ENCODE results near the gene DTNA.
A peak's percentile ranks its signal among the peaks of the same experiment; 100 is the strongest.

The DTNA gene

DNA sequence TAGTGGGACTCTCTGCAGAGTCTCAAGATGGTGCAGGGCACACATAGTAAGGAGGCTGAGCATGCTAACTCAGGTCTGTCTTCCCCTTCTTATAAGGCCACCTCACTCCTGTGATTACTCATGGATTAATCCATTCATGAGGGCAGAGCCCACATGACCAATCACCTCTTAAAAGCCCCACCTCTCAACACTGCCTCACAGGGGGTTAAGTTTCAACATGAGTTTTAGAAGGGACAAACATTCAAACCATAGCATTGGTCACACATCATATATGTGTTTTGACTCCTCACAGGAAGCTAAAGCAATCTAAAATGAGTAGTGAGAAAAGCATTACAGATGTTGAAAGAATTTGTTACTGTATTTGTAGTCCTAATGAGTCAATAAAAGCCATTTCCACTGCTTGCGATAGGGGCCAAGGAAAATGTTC lies 57.5 kb downstream of the DTNA start:
- no peak overlapping the region for H3K4me3 ChIP-seq (replicated peaks; ENCODE audit: low read depth, low read length)
- TF ChIP-seq, protein P1, sequence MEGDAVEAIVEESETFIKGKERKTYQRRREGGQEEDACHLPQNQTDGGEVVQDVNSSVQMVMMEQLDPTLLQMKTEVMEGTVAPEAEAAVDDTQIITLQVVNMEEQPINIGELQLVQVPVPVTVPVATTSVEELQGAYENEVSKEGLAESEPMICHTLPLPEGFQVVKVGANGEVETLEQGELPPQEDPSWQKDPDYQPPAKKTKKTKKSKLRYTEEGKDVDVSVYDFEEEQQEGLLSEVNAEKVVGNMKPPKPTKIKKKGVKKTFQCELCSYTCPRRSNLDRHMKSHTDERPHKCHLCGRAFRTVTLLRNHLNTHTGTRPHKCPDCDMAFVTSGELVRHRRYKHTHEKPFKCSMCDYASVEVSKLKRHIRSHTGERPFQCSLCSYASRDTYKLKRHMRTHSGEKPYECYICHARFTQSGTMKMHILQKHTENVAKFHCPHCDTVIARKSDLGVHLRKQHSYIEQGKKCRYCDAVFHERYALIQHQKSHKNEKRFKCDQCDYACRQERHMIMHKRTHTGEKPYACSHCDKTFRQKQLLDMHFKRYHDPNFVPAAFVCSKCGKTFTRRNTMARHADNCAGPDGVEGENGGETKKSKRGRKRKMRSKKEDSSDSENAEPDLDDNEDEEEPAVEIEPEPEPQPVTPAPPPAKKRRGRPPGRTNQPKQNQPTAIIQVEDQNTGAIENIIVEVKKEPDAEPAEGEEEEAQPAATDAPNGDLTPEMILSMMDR (IDR thresholded peaks at IDR 0.05; ENCODE audit: low read length, missing control alignments), result no peak
- peak; percentile 73 for DNase-seq (ENCODE audit: low read depth)

DNA sequence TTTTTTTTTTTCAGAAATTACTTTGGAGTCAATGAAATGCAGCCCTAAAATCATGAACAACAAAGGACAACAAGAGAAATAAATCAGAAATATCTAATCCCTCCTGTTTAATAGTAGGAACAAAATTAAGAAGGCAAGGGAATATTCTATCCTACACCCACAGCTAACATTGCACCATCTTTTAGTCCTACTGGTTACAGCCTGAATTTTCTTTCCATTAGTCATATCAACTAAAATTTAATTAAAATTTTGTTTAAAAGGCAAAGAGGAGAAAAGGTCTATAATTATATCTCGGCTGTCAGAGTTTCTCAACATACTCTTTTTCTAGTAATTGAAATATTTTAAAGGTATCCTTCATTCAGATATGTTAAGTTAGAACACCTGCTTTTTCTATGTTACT lies 61.9 kb downstream of the DTNA start:
- DNase-seq (ENCODE audit: low read depth), result no peak
- H3K4me3 ChIP-seq (replicated peaks; ENCODE audit: low read depth, low read length), result no peak overlapping the region
- TF ChIP-seq, protein P1 (IDR thresholded peaks at IDR 0.05; ENCODE audit: low read length, missing control alignments), result no peak

DNA sequence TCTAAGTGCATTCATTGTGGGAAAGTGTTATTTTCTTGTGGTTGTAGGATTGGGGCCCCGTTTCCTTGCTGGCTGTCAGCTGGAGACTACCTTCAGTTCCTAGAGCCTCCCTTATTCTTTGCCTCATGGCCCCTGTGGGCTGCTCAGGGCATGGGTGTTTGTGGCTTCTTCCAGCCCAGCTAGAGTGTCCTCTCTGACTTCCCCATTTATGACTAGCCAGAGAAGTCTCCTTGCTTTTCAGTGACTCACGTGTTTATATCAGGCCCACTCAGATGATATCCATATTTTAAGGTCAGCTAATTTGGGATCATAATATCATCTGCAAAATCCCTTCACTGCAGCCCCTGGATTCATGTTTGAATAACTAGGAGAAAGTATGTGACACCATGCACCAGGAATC lies 62.8 kb downstream of the DTNA start:
- TF ChIP-seq, protein P1 (IDR thresholded peaks at IDR 0.05; ENCODE audit: low read length, missing control alignments), result no peak
- DNase-seq (ENCODE audit: low read depth), result no peak
- H3K4me3 ChIP-seq (replicated peaks; ENCODE audit: low read depth, low read length), result no peak overlapping the region

DNA sequence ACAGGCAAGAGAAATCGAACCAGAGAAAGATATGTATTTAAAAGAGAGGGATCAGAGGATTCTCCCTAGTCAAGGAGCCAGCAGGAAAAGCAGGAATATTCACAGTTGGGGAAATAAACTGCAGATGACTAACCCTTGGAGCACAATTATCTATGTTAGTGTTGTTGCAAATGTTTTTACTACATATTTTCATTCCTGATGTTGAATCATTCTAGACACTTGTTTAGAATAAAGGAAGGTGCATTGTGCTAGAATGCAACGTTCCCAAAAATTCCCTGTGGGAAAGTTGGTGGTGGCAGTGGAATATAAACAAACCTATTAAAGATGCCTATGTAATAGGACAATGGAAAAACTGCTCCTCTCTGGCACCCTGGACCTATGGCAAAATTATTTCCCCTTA lies 63.3 kb downstream of the DTNA start:
- TF ChIP-seq, protein P1 (IDR thresholded peaks at IDR 0.05; ENCODE audit: low read length, missing control alignments), result no peak
- no peak overlapping the region for H3K4me3 ChIP-seq (replicated peaks; ENCODE audit: low read depth, low read length)
- DNase-seq (ENCODE audit: low read depth), result peak; percentile 13

DNA sequence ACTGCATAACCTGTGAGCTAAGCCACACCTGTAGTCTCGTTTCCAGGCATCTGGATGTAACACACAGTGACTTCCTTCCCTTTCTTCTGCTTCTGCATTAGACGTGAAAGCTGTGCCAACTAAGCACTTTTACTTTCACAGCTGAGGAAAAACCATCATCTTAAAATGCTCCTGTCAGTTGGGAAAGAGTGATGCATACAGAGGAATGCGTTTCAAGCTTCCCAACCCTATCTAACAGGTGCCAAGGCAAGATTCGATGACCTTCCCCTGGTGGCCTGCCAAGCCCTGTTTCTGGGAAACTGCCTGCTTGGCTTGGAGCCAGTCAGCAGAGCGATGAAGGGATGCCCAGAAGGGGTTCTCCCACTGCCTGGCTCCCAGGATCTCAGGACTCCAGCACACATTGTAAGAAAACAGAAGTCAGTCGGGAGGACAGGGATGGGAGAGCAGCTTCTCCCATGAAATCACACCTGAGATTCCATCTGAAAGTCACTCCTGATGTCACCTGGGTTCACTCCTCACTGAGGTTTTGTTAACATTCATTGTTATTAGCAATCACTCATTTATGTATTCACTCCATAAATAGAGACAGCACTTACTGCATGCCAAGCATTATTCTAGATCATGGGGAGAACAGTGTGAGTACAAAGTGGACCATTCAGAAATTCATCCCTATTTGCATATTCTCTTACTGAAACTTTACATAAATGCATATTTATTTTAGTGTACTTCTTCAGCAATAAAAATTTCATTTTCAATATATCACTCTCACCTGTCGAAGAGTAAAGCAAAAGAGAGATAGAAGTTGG lies 64.1 kb downstream of the DTNA start:
- DNase-seq (ENCODE audit: low read depth), result peak; percentile 47
- H3K4me3 ChIP-seq (replicated peaks; ENCODE audit: low read depth, low read length), result no peak overlapping the region
- TF ChIP-seq, protein P1 (IDR thresholded peaks at IDR 0.05; ENCODE audit: low read length, missing control alignments), result no peak

DNA sequence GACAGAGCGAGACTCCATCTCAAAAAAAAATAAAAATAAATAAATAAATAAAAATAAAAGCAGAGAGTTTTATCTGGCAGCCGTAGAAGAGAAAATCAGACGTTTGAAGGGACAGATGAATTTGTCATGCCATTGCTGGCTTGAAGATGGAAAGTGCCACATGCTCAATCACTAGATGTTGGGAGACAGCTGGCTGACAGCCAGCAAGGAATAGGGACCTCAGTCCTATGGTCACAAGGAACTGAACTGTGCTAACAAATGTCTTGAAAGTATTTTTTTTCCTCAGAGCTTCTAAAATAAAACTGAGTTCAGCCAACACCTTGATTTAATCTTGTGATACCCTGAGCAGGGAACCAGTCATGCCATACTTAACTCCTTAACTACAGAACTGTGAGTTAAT lies 65.4 kb downstream of the DTNA start:
- DNase-seq (ENCODE audit: low read depth), result no peak
- TF ChIP-seq, protein P1 (IDR thresholded peaks at IDR 0.05; ENCODE audit: low read length, missing control alignments), result no peak
- H3K4me3 ChIP-seq (replicated peaks; ENCODE audit: low read depth, low read length), result no peak overlapping the region

DNA sequence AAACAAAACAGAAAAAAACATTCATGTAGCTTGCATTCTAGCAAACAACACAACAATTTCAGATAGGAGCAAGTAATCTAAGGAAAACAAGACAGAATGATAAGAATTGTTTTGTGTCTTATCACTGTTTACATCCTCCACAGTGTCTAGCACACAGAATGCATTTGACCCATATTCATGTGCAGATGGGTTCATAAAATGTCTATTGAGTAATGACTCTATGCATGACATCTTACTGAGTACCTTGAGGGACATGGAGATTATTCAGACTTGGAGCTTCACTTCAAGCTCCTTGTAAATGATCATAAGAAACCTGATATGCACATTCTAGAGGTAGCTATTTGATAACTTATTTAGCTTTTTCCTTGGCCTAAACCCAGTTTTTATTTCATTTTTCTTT lies 69.0 kb downstream of the DTNA start:
- no peak overlapping the region for H3K4me3 ChIP-seq (replicated peaks; ENCODE audit: low read depth, low read length)
- DNase-seq (ENCODE audit: low read depth), result no peak
- TF ChIP-seq, protein P1 (IDR thresholded peaks at IDR 0.05; ENCODE audit: low read length, missing control alignments), result no peak
